ENCODE measurements around the gene CDKAL1. TPM values are rescaled to one million over a fixed set of nuclear protein-coding genes. Genes with fewer than 3 reads are reported as not detected.

Gene CDKAL1
- total and polyA plus RNA-seq, 4 donors: 2.0 to 12.9 (median 6.7) TPM

DNA sequence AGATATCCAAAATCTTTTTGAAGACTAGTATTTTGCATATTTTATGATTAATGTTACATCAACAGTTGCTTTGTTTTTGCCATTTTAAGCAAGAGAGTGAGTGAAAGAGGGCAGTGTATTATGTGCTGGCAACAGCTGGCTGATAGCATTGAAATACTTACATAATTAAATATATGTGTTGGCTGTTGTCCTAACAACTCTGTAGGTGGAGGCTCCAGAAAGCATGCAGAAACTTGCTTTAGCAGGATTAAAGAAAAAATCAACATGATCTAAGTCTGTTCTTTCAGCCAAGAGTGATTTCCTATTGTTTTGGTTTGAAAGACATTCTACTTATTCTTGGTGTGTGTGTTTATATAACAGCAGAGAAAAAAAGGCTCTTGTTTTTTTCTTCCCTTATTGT is 127.5 kb downstream of the CDKAL1 start:
- Histone ChIP-seq H3K9ac (ENCODE audit: low read depth in 1 of 2, low read length in 2 of 2) (no peak overlapping the region), H3K27me3 (ENCODE audit: control insufficient read depth in 4 of 4, insufficient read depth in 4 of 4, low read length in 3 of 4) (no peaks in the 10 kb centered on the region), H3K27ac (ENCODE audit: low read depth in 1 of 2, low read length in 2 of 2) (no peak overlapping the region), H3K4me3 (ENCODE audit: low read depth in 1 of 3, low read length in 3 of 3) (no peak overlapping the region), H3K9me3 (ENCODE audit: control insufficient read depth in 4 of 4, low read length in 3 of 4) (no peaks in the 10 kb centered on the region), H3K36me3 (ENCODE audit: control insufficient read depth in 4 of 4, insufficient read depth in 3 of 4, low read depth in 1 of 4, low read length in 3 of 4) (no peaks in the 10 kb centered on the region), H3K4me1 (ENCODE audit: control insufficient read depth in 4 of 4, insufficient read depth in 4 of 4, low read length in 3 of 4) (no peaks in the 10 kb centered on the region)
- DNase-seq (ENCODE audit: low spot score): no peak
- no peak for TF ChIP-seq NR2F2 (IDR thresholded peaks at IDR 0.05)
- TF ChIP-seq, protein P1, sequence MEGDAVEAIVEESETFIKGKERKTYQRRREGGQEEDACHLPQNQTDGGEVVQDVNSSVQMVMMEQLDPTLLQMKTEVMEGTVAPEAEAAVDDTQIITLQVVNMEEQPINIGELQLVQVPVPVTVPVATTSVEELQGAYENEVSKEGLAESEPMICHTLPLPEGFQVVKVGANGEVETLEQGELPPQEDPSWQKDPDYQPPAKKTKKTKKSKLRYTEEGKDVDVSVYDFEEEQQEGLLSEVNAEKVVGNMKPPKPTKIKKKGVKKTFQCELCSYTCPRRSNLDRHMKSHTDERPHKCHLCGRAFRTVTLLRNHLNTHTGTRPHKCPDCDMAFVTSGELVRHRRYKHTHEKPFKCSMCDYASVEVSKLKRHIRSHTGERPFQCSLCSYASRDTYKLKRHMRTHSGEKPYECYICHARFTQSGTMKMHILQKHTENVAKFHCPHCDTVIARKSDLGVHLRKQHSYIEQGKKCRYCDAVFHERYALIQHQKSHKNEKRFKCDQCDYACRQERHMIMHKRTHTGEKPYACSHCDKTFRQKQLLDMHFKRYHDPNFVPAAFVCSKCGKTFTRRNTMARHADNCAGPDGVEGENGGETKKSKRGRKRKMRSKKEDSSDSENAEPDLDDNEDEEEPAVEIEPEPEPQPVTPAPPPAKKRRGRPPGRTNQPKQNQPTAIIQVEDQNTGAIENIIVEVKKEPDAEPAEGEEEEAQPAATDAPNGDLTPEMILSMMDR (IDR thresholded peaks at IDR 0.05; ENCODE audit: low read depth, low read length, missing input control): no peak
- TF ChIP-seq FOXA1 (IDR thresholded peaks at IDR 0.05): no peak
- TF ChIP-seq JUND (IDR thresholded peaks at IDR 0.05): no peak
- no peak for TF ChIP-seq EGR1 (IDR thresholded peaks at IDR 0.05; ENCODE audit: low read depth in 2 of 2)
- TF ChIP-seq RXRA (IDR thresholded peaks at IDR 0.05): no peak
- TF ChIP-seq, protein P2, sequence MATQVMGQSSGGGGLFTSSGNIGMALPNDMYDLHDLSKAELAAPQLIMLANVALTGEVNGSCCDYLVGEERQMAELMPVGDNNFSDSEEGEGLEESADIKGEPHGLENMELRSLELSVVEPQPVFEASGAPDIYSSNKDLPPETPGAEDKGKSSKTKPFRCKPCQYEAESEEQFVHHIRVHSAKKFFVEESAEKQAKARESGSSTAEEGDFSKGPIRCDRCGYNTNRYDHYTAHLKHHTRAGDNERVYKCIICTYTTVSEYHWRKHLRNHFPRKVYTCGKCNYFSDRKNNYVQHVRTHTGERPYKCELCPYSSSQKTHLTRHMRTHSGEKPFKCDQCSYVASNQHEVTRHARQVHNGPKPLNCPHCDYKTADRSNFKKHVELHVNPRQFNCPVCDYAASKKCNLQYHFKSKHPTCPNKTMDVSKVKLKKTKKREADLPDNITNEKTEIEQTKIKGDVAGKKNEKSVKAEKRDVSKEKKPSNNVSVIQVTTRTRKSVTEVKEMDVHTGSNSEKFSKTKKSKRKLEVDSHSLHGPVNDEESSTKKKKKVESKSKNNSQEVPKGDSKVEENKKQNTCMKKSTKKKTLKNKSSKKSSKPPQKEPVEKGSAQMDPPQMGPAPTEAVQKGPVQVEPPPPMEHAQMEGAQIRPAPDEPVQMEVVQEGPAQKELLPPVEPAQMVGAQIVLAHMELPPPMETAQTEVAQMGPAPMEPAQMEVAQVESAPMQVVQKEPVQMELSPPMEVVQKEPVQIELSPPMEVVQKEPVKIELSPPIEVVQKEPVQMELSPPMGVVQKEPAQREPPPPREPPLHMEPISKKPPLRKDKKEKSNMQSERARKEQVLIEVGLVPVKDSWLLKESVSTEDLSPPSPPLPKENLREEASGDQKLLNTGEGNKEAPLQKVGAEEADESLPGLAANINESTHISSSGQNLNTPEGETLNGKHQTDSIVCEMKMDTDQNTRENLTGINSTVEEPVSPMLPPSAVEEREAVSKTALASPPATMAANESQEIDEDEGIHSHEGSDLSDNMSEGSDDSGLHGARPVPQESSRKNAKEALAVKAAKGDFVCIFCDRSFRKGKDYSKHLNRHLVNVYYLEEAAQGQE (IDR thresholded peaks at IDR 0.05): no peak
- no peak for TF ChIP-seq FOXA2 (IDR thresholded peaks at IDR 0.05)
- TF ChIP-seq, protein P3, sequence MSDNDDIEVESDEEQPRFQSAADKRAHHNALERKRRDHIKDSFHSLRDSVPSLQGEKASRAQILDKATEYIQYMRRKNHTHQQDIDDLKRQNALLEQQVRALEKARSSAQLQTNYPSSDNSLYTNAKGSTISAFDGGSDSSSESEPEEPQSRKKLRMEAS (IDR thresholded peaks at IDR 0.05): no peak
- TF ChIP-seq TAF1 (conservative IDR thresholded peaks at IDR 0.05): no peak
- no peak for TF ChIP-seq GABPA (IDR thresholded peaks at IDR 0.05 in 1 of 2, conservative IDR thresholded peaks at IDR 0.05 in 1 of 2)
- TF ChIP-seq, protein P4, sequence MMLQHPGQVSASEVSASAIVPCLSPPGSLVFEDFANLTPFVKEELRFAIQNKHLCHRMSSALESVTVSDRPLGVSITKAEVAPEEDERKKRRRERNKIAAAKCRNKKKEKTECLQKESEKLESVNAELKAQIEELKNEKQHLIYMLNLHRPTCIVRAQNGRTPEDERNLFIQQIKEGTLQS (IDR thresholded peaks at IDR 0.05): no peak
- no peak for TF ChIP-seq RAD21 (IDR thresholded peaks at IDR 0.05)
- TF ChIP-seq HNF4G (IDR thresholded peaks at IDR 0.05): no peak
- no peak for TF ChIP-seq YY1 (IDR thresholded peaks at IDR 0.05)
- TF ChIP-seq SP1 (IDR thresholded peaks at IDR 0.05): no peak
- TF ChIP-seq HNF4A (conservative IDR thresholded peaks at IDR 0.05): no peak
- TF ChIP-seq, protein P5, sequence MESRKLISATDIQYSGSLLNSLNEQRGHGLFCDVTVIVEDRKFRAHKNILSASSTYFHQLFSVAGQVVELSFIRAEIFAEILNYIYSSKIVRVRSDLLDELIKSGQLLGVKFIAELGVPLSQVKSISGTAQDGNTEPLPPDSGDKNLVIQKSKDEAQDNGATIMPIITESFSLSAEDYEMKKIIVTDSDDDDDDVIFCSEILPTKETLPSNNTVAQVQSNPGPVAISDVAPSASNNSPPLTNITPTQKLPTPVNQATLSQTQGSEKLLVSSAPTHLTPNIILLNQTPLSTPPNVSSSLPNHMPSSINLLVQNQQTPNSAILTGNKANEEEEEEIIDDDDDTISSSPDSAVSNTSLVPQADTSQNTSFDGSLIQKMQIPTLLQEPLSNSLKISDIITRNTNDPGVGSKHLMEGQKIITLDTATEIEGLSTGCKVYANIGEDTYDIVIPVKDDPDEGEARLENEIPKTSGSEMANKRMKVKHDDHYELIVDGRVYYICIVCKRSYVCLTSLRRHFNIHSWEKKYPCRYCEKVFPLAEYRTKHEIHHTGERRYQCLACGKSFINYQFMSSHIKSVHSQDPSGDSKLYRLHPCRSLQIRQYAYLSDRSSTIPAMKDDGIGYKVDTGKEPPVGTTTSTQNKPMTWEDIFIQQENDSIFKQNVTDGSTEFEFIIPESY (IDR thresholded peaks at IDR 0.05): no peak

Data from liver (tissue), 9 donors.